Activated naive CD8-positive, alpha-beta T cell (primary cell): ENCODE results near the gene COQ4.

Source experiments
- H3K27ac Mint-ChIP-seq: one replicate; pipeline ENCODE4 v1.8.0; 2021; ENCODE audit warnings: mixed read lengths
- H3K27me3 Mint-ChIP-seq: one replicate; pipeline ENCODE4 v1.8.0; 2021; ENCODE audit warnings: mixed read lengths
- H3K36me3 Mint-ChIP-seq: one replicate; pipeline ENCODE4 v1.8.0; 2021; ENCODE audit warnings: mixed read lengths
- H3K4me1 Mint-ChIP-seq: one replicate; pipeline ENCODE4 v1.8.0; 2021; ENCODE audit warnings: low read depth, mixed read lengths
- H3K4me3 Mint-ChIP-seq: one replicate; pipeline ENCODE4 v1.8.0; 2021; ENCODE audit warnings: mild to moderate bottlenecking, mixed read lengths
- H3K9me3 Mint-ChIP-seq: one replicate; pipeline ENCODE4 v1.8.0; 2021; ENCODE audit warnings: low read depth, mixed read lengths

The COQ4 gene

GRCh38 chr9:128344931-128345605 is 22.4 kb downstream of the COQ4 start:
- Mint-ChIP-seq H3K27me3 (no peaks in the 10 kb centered on the region), H3K36me3 (peaks cover 3% of the 10 kb centered on the region), H3K4me3 (no peak overlapping the region), H3K4me1 (peaks cover 4% of the 10 kb centered on the region), H3K27ac (no peak overlapping the region), H3K9me3 (no peaks in the 10 kb centered on the region)

- no peaks in the 10 kb centered on the region for H3K36me3 Mint-ChIP-seq
- no peak overlapping the region for H3K27ac Mint-ChIP-seq
- no peaks in the 10 kb centered on the region for H3K4me1 Mint-ChIP-seq
- H3K4me3 Mint-ChIP-seq, result no peak overlapping the region
- H3K27me3 Mint-ChIP-seq, result no peaks in the 10 kb centered on the region
- no peaks in the 10 kb centered on the region for H3K9me3 Mint-ChIP-seq
Observed at GRCh38 chr9:128349125-128349524, 26.5 kb downstream of the COQ4 start.

- H3K36me3 Mint-ChIP-seq, result no peaks in the 10 kb centered on the region
- no peak overlapping the region for H3K27ac Mint-ChIP-seq
- H3K27me3 Mint-ChIP-seq, result no peaks in the 10 kb centered on the region
- H3K9me3 Mint-ChIP-seq, result no peaks in the 10 kb centered on the region
- H3K4me1 Mint-ChIP-seq, result no peaks in the 10 kb centered on the region
- H3K4me3 Mint-ChIP-seq, result no peak overlapping the region
Observed at GRCh38 chr9:128349772-128350171, 27.1 kb downstream of the COQ4 start.

GRCh38 chr9:128355451-128355850 is 32.8 kb downstream of the COQ4 start:
- H3K27ac Mint-ChIP-seq, result no peak overlapping the region
- H3K4me1 Mint-ChIP-seq, result no peaks in the 10 kb centered on the region
- H3K27me3 Mint-ChIP-seq, result no peaks in the 10 kb centered on the region
- H3K9me3 Mint-ChIP-seq, result no peaks in the 10 kb centered on the region
- no peaks in the 10 kb centered on the region for H3K36me3 Mint-ChIP-seq
- H3K4me3 Mint-ChIP-seq, result no peak overlapping the region

GRCh38 chr9:128358090-128358489 is 35.5 kb downstream of the COQ4 start:
- H3K36me3 Mint-ChIP-seq, result no peaks in the 10 kb centered on the region
- H3K4me3 Mint-ChIP-seq, result no peak overlapping the region
- no peaks in the 10 kb centered on the region for H3K27me3 Mint-ChIP-seq
- no peaks in the 10 kb centered on the region for H3K9me3 Mint-ChIP-seq
- H3K4me1 Mint-ChIP-seq, result peaks cover 10% of the 10 kb centered on the region
- no peak overlapping the region for H3K27ac Mint-ChIP-seq

- Mint-ChIP-seq H3K9me3 (no peaks in the 10 kb centered on the region), H3K4me1 (peaks cover 10% of the 10 kb centered on the region), H3K27ac (no peak overlapping the region), H3K27me3 (no peaks in the 10 kb centered on the region), H3K36me3 (no peaks in the 10 kb centered on the region), H3K4me3 (no peak overlapping the region)
Observed at GRCh38 chr9:128358861-128359260, 36.2 kb downstream of the COQ4 start.

GRCh38 chr9:128360826-128361225 is 38.2 kb downstream of the COQ4 start:
- Mint-ChIP-seq H3K4me3 (no peak overlapping the region), H3K27me3 (no peaks in the 10 kb centered on the region), H3K9me3 (no peaks in the 10 kb centered on the region), H3K27ac (no peak overlapping the region), H3K4me1 (peaks cover 15% of the 10 kb centered on the region), H3K36me3 (no peaks in the 10 kb centered on the region)

- peaks cover 15% of the 10 kb centered on the region for H3K4me1 Mint-ChIP-seq
- H3K36me3 Mint-ChIP-seq, result no peaks in the 10 kb centered on the region
- peak overlapping the region; percentile 75 for H3K4me3 Mint-ChIP-seq
- no peaks in the 10 kb centered on the region for H3K9me3 Mint-ChIP-seq
- no peaks in the 10 kb centered on the region for H3K27me3 Mint-ChIP-seq
- H3K27ac Mint-ChIP-seq, result peak overlapping the region; percentile 25
Observed at GRCh38 chr9:128361296-128361985, 38.8 kb downstream of the COQ4 start.

GRCh38 chr9:128361986-128362646 is 39.5 kb downstream of the COQ4 start:
- H3K4me1 Mint-ChIP-seq, result peaks cover 15% of the 10 kb centered on the region
- H3K36me3 Mint-ChIP-seq, result no peaks in the 10 kb centered on the region
- no peaks in the 10 kb centered on the region for H3K27me3 Mint-ChIP-seq
- no peaks in the 10 kb centered on the region for H3K9me3 Mint-ChIP-seq
- no peak overlapping the region for H3K27ac Mint-ChIP-seq
- peak overlapping the region; percentile 75 for H3K4me3 Mint-ChIP-seq

GRCh38 chr9:128362774-128363173 is 40.1 kb downstream of the COQ4 start:
- H3K4me3 Mint-ChIP-seq, result no peak overlapping the region
- H3K27ac Mint-ChIP-seq, result no peak overlapping the region
- H3K36me3 Mint-ChIP-seq, result no peaks in the 10 kb centered on the region
- H3K4me1 Mint-ChIP-seq, result peaks cover 15% of the 10 kb centered on the region
- H3K27me3 Mint-ChIP-seq, result no peaks in the 10 kb centered on the region
- no peaks in the 10 kb centered on the region for H3K9me3 Mint-ChIP-seq

GRCh38 chr9:128365525-128365924 is 42.9 kb downstream of the COQ4 start:
- H3K9me3 Mint-ChIP-seq, result no peaks in the 10 kb centered on the region
- no peak overlapping the region for H3K4me3 Mint-ChIP-seq
- no peaks in the 10 kb centered on the region for H3K27me3 Mint-ChIP-seq
- H3K27ac Mint-ChIP-seq, result no peak overlapping the region
- no peaks in the 10 kb centered on the region for H3K36me3 Mint-ChIP-seq
- peaks cover 20% of the 10 kb centered on the region for H3K4me1 Mint-ChIP-seq

GRCh38 chr9:128369024-128369706 is 46.5 kb downstream of the COQ4 start:
- H3K27ac Mint-ChIP-seq, result no peak overlapping the region
- H3K36me3 Mint-ChIP-seq, result peaks cover 11% of the 10 kb centered on the region
- no peaks in the 10 kb centered on the region for H3K9me3 Mint-ChIP-seq
- peaks cover 36% of the 10 kb centered on the region for H3K4me1 Mint-ChIP-seq
- H3K27me3 Mint-ChIP-seq, result no peaks in the 10 kb centered on the region
- H3K4me3 Mint-ChIP-seq, result peak overlapping the region; percentile 27

- peak overlapping the region; percentile 99 for H3K4me3 Mint-ChIP-seq
- peaks cover 11% of the 10 kb centered on the region for H3K36me3 Mint-ChIP-seq
- no peaks in the 10 kb centered on the region for H3K9me3 Mint-ChIP-seq
- peak overlapping the region; percentile 85 for H3K27ac Mint-ChIP-seq
- H3K27me3 Mint-ChIP-seq, result no peaks in the 10 kb centered on the region
- H3K4me1 Mint-ChIP-seq, result peaks cover 36% of the 10 kb centered on the region
Observed at GRCh38 chr9:128370367-128370751, 47.7 kb downstream of the COQ4 start.

GRCh38 chr9:128370752-128371629 is 48.4 kb downstream of the COQ4 start, which contains the start of gene URM1:
URM1 (plus strand) TSS chr9:128371374; CDS start chr9:128371381, 7 bp downstream.
- peaks cover 34% of the 10 kb centered on the region for H3K4me1 Mint-ChIP-seq
- H3K9me3 Mint-ChIP-seq, result no peaks in the 10 kb centered on the region
- peak within 1 kb of the TSS; percentile 85 for H3K27ac Mint-ChIP-seq
- H3K36me3 Mint-ChIP-seq, result peaks cover 11% of the 10 kb centered on the region
- peak within 1 kb of the TSS; percentile 99 for H3K4me3 Mint-ChIP-seq
- no peaks in the 10 kb centered on the region for H3K27me3 Mint-ChIP-seq
